HG02840 (cell line): ENCODE results near the gene DMRT2.

Source experiments
- ATAC-seq: cut with Tn5 transposase; IDR thresholded peaks from one replicate; pipeline ENCODE4 v1.9.1; 2021; ENCODE audit warnings: mild to moderate bottlenecking, moderate library complexity, moderate number of reproducible peaks; ENCODE audit not compliant: unreplicated experiment, low FRiP score

The DMRT2 gene

DNA sequence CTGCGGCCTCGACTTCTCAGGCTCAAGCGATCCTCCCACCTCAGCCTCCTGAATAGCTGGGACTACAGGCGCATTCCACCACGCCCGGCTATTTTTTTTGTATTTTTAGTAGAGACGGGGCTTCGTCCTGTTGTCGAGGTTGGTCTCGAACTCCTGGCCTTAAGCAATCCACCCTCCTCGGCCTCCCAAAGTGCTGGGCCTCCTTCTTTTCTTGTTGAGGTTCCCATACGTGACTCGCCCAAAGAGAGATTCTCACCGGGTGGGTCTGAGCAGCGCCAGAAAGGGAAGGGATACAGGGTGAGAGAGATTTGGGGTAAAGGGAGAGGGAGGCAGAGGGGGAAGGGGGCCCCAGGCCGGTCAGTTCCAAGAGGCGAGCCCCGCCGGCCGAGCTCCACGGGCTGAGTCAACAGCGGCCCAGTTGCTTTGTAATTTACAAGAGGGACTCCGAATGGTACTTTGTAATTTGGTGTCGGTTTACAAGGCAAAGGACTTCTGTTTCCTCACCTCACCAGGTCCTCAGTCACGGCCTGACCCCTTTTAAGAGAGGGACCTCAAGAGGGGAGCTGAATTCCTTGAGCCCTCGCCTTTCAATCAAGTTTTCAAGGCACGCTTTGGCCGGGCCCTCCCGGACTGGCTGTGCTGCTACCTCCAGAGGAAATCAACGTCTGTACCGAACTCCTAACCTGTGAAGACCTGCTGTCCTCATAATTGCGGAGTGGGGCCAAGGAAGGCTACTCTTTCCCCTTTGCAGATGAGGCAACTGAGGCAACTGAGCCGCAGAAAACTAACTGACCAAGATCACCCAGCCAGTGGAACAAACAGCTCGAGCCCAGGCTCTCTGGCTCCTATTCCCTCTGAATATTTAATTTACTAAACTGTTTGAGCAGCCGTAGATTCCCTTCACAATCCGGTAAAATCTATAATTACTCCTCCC lies 3.3 kb upstream of the DMRT2 start:
- ATAC-seq: no peak

GRCh38 chr9:1047591-1048230 lies 2.4 kb upstream of the DMRT2 start:
- ATAC-seq: no peak

DNA sequence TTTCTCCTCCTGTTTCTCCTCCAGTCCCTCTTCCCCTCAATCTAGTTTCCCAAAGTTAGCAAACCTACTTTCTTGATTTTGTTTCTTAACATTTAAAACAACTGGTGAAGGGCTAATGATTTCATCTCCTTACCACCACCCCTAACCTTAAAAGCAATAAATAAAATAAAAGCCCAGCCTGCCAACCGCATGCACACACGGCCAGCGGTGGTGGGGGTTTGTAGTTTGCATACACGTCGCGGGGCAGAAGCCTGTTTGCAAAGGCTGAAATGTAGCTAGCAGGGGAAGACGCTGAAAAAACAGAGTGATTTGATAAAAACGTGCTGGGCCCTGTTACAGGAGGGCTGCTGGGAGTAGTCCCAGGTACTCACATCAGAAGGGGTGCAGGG lies 1.9 kb upstream of the DMRT2 start:
- no peak for ATAC-seq

GRCh38 chr9:1048811-1049210 lies 1.3 kb upstream of the DMRT2 start:
- no peak for ATAC-seq

- ATAC-seq: no peak
Observed at GRCh38 chr9:1049641-1050040, 516 bp upstream of the DMRT2 start.

DNA sequence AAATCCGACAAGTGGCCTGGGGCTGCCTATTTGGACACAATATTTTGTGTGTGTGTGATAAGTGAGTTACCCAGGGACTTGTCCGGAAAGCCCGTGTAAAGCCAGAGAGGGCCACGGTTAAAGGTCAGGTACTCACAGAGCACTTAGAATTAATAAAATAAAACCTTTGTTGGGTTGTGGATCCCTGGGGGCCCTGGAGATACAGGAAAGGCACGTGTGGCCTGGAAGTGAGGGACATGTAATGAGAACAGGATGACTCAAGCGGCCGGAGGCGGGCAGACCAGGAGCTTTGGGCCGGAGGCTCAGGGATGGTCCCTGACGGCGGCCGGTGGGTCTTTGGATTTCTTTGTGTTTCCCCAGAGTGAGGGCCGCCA lies 1.0 kb downstream of the DMRT2 start:
- ATAC-seq: no peak

- no peak for ATAC-seq
Observed at GRCh38 chr9:1051584-1052275, 1.6 kb downstream of the DMRT2 start.

- ATAC-seq: no peak
Observed at GRCh38 chr9:1052365-1053281, 2.5 kb downstream of the DMRT2 start.

DNA sequence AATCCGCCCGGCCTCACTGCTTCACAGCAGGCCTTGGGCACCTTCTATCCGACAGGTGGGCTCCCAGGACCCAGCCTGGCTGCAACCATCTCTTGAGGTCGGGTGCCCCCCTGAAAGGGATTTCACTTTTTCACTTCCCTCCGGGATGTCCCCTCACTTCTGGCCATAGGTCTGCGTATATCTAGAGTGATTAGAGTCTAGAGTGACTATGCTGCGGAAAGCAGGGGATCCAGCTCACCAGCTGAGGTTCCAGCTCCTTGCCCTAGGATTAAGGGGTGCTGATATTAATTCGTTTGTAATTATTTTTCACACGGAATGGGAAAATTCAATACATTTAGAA lies 3.1 kb downstream of the DMRT2 start:
- ATAC-seq: no peak

DNA sequence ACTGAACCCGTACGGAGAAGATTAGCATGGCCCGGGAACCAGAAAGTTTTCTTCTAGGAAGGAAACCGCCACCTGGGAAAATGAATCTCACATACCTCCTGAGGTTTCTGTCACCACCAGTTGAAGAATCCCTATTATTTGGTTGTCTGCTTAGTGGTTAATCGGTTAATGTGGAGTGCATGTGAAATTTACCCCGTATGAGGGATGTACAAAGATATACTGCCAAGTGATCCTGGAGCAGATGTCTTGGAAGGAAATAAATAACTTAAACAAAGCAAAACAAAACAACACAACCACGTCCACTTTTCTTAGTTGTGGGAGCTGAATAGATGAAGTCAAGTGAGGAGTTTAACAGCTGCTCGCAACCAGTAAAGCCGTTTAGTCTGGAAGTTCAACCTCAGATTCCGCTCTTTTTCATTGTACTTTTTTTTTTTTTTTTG lies 3.8 kb downstream of the DMRT2 start:
- no peak for ATAC-seq

- ATAC-seq: no peak
Observed at GRCh38 chr9:1055166-1055565, 5.0 kb downstream of the DMRT2 start.

GRCh38 chr9:1057910-1058309 lies 7.8 kb downstream of the DMRT2 start:
- no peak for ATAC-seq

DNA sequence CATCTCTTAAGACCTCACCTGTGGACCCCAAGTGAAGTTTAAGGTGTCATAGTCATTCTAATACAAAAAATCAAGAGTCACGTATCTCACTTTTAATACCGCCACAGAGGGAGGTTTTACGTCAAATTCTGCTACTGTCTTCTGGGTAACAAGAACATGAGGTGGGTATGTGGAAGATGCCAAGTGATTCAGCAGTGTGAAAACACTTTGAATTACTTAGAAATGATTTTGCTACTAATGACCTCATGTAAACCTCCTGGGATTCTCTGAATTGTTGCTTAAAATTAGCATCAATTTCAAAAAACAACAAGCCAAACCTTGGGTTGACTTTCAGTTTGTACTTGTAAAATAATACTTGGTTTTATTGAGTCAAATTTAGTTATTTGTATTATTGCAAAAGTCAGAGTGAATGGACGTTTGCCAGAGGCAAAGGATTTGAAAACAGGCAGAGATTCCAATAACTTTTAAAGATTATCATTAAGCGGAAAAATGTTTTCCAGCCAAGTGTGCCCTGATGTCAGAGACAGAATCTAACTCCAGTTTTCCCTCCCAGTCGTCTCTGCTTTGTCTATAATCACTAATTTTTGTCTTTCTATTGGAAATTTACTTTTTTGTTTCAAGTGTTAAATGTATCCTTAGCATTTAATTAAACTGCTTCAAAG lies 8.8 kb downstream of the DMRT2 start:
- ATAC-seq: no peak

DNA sequence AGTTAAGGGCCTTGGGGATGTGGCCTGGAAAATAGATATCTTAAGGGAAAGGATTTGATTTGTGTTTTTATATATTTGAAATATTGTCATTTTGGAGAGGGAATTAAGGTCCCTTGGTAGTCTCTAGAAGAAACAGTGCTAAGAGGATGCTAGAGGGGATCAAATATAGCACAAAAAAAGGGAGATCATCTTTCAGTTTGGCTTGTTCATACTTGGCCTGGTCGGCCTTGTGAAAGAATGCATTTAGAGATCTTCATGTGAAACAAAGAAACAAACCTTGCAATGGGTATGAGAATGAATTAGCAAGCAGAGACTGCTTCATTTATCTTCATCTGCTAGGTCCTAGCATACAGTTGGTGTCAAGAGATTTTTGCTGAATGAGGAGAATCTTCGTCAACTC lies 15.0 kb downstream of the DMRT2 start:
- ATAC-seq: no peak

DNA sequence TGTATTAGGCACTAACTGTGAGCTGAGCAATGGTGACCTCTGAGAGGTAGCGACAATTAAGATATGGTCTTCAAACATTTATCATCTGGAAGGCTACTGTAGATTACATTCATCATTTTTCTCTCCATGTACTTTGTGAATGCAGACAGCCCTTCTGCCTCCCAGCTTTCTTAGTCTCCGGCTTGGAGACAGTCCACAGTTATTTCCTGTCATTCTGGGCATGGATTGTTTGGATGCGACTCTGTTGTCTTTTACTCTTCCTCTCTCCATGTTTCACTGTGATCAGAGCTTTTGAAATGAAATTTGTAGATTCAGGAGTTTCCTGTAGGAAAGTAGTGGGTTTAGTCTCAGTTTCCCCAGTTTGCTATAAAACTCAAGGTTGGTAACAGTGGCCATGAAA lies 20.5 kb downstream of the DMRT2 start:
- no peak for ATAC-seq

- no peak for ATAC-seq
Observed at GRCh38 chr9:1071730-1072129, 21.6 kb downstream of the DMRT2 start.

- no peak for ATAC-seq
Observed at GRCh38 chr9:1073497-1073896, 23.3 kb downstream of the DMRT2 start.

GRCh38 chr9:1077616-1078015 lies 27.5 kb downstream of the DMRT2 start:
- no peak for ATAC-seq

DNA sequence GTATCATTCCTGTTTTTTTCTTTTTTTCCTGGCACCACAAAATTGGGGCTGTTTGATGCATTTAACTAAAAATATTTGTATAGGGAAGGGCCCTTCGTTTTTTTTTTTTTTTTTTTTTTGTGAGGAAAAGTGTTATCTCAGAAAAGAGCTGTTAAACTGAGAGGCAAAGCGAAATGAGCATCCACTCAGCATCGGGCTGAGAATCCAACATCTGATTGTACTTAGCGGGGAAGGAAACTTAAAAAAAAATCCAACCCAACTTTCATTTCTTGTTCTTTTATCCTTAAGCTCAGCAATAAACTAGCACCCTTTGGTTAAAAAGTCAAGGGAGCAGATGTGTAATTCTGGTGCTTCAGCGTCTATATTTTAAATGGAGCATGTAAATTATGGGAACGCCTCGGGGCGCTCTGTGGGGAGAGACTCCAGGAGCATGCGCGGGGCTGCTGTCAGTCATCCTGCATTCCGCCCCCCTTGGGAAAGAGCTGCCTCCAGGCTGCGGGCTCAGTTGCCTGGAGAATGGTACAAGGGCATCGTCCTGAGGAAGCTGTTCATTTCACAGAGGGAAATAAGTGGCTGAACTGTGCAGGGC lies 33.3 kb downstream of the DMRT2 start:
- no peak for ATAC-seq

GRCh38 chr9:1085086-1085485 lies 34.9 kb downstream of the DMRT2 start:
- no peak for ATAC-seq
